SK-N-SH treated with all-trans-retinoic acid at 6 μM for 48 hours (cell line): ENCODE results near the gene DPP10.

Experiments used
- ATAC-seq: fragments of 200-7000 bp; cut with Tn5 transposase; 3 replicates; pipeline ENCODE4 v1.9.1; 2020; ENCODE audit warnings: mild to moderate bottlenecking, moderate library complexity
- ARNTL ChIP-seq: fragments of 450-650 bp; formaldehyde crosslinking; IDR thresholded peaks from 2 replicates; pipeline ENCODE4 v1.5.0; 2020; ENCODE audit warnings: low read depth, mild to moderate bottlenecking, moderate library complexity, borderline replicate concordance
- BACH2 ChIP-seq: fragments of 250-450 bp; sonication (Bioruptor Pico); IDR thresholded peaks from 2 replicates; pipeline ENCODE4 v1.9.0; 2021; ENCODE audit warnings: mild to moderate bottlenecking, borderline replicate concordance
- CSDC2 ChIP-seq: fragments of 250-450 bp; sonication (Bioruptor Pico); IDR thresholded peaks from 2 replicates; pipeline ENCODE4 v1.5.0; 2020; ENCODE audit warnings: mild to moderate bottlenecking, moderate library complexity
- ESRRG ChIP-seq: fragments of 250-450 bp; sonication (Bioruptor Pico); IDR thresholded peaks from 2 replicates; pipeline ENCODE4 v1.6.1; 2021; ENCODE audit warnings: mild to moderate bottlenecking
- GLIS3 ChIP-seq: fragments of 250-450 bp; sonication (Bioruptor Pico); IDR thresholded peaks from 2 replicates; pipeline ENCODE4 v1.5.0; 2020; ENCODE audit warnings: mild to moderate bottlenecking, moderate library complexity
- ISL1 ChIP-seq: fragments of 250-450 bp; sonication (Bioruptor Pico); IDR thresholded peaks from 2 replicates; pipeline ENCODE4 v2.1.2; 2022; ENCODE audit warnings: mild to moderate bottlenecking, moderate library complexity
- OSR1 ChIP-seq: fragments of 250-450 bp; sonication (Bioruptor Pico); IDR thresholded peaks from 2 replicates; pipeline ENCODE4 v1.8.0; 2022; ENCODE audit warnings: moderate library complexity, mild to moderate bottlenecking, inconsistent platforms
- PPARA ChIP-seq: fragments of 250-450 bp; sonication (Bioruptor Pico); IDR thresholded peaks from 2 replicates; pipeline ENCODE4 v1.5.0; 2020; ENCODE audit warnings: mild to moderate bottlenecking, borderline replicate concordance
- RARB ChIP-seq: fragments of 250-450 bp; sonication (Bioruptor Pico); IDR thresholded peaks from 2 replicates; pipeline ENCODE4 v1.8.0; 2021; ENCODE audit warnings: mild to moderate bottlenecking, moderate library complexity
- SNAI2 ChIP-seq: fragments of 250-450 bp; sonication (Bioruptor Pico); IDR thresholded peaks from 2 replicates; pipeline ENCODE4 v1.5.0; 2020; ENCODE audit warnings: mild to moderate bottlenecking, moderate library complexity
- TCF4 ChIP-seq: fragments of 250-450 bp; sonication (Bioruptor Pico); IDR thresholded peaks from 2 replicates; pipeline ENCODE4 v1.8.0; 2021; ENCODE audit warnings: mild to moderate bottlenecking, moderate library complexity, borderline replicate concordance
- TOX ChIP-seq: fragments of 250-450 bp; sonication (Bioruptor Pico); IDR thresholded peaks from 2 replicates; pipeline ENCODE4 v1.8.0; 2021; ENCODE audit warnings: mild to moderate bottlenecking, moderate library complexity, borderline replicate concordance
- ZC3H10 ChIP-seq: fragments of 250-450 bp; sonication (Bioruptor Pico); IDR thresholded peaks from 2 replicates; pipeline ENCODE4 v1.5.1; 2021; ENCODE audit warnings: mild to moderate bottlenecking, moderate library complexity
- ZFP3 ChIP-seq: fragments of 250-450 bp; sonication (Bioruptor Pico); IDR thresholded peaks from 2 replicates; pipeline ENCODE4 v1.5.0; 2020; ENCODE audit warnings: mild to moderate bottlenecking, moderate library complexity
- ZNF565 ChIP-seq: fragments of 450-650 bp; formaldehyde crosslinking; conservative IDR thresholded peaks from 2 replicates; pipeline ENCODE4 v1.5.0; 2020; ENCODE audit warnings: low read depth, mild to moderate bottlenecking, moderate library complexity
- ZNF8 ChIP-seq: fragments of 450-650 bp; formaldehyde crosslinking; IDR thresholded peaks from 2 replicates; pipeline ENCODE4 v1.5.0; 2020; ENCODE audit warnings: mild to moderate bottlenecking, moderate library complexity
- TF ChIP-seq, protein P1 (sequence below): fragments of 250-450 bp; sonication (Bioruptor Pico); IDR thresholded peaks from 2 replicates; pipeline ENCODE4 v1.8.0; 2020; ENCODE audit warnings: mild to moderate bottlenecking, moderate library complexity, borderline replicate concordance
- TF ChIP-seq, protein P2 (sequence below): fragments of 250-450 bp; sonication (Bioruptor Pico); IDR thresholded peaks from 2 replicates; pipeline ENCODE4 v1.5.1; 2020; ENCODE audit warnings: low read depth, mild to moderate bottlenecking, moderate library complexity
- TF ChIP-seq, protein P3 (sequence below): fragments of 250-450 bp; sonication (Bioruptor Pico); IDR thresholded peaks from 2 replicates; pipeline ENCODE4 v1.8.0; 2021; ENCODE audit warnings: low read depth, mild to moderate bottlenecking, moderate library complexity, borderline replicate concordance
- TF ChIP-seq, protein P4 (sequence below): fragments of 250-450 bp; sonication (Bioruptor Pico); IDR thresholded peaks from 2 replicates; pipeline ENCODE4 v1.5.1; 2021; ENCODE audit warnings: mild to moderate bottlenecking, moderate library complexity
- TF ChIP-seq, protein P5 (sequence below): fragments of 250-450 bp; sonication (Bioruptor Pico); IDR thresholded peaks from 2 replicates; pipeline ENCODE4 v1.5.0; 2020; ENCODE audit warnings: mild to moderate bottlenecking, moderate library complexity

DPP10 gene

DNA sequence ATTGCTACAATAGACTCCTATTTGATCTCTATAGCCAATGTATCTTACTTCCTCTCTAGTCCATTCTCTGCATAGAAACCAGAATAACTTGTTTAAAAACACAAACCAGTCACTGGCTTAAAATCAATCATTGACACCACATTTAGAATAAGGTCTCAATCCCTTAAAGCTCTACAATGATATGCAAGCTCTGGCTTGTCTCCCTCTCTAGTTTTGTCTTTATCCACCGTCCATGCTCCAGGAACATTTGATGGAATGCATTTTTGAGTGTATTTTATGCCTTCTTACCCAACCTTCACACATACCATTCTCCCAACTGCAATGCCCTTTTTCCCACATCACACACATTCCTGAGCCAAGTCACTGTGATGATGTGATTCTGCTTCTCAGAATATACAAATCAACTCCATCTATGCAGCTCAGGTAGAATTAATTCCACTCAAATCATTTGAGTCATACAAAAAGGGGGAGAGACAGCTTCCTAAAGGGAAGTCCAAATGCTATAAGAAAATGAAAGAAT, 1107.2 kb downstream of the DPP10 start (continued):
- TF ChIP-seq, protein P1, sequence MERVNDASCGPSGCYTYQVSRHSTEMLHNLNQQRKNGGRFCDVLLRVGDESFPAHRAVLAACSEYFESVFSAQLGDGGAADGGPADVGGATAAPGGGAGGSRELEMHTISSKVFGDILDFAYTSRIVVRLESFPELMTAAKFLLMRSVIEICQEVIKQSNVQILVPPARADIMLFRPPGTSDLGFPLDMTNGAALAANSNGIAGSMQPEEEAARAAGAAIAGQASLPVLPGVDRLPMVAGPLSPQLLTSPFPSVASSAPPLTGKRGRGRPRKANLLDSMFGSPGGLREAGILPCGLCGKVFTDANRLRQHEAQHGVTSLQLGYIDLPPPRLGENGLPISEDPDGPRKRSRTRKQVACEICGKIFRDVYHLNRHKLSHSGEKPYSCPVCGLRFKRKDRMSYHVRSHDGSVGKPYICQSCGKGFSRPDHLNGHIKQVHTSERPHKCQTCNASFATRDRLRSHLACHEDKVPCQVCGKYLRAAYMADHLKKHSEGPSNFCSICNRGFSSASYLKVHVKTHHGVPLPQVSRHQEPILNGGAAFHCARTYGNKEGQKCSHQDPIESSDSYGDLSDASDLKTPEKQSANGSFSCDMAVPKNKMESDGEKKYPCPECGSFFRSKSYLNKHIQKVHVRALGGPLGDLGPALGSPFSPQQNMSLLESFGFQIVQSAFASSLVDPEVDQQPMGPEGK (CRISPR knock-in tag), result no peak
- no peak for TF ChIP-seq SNAI2 (CRISPR knock-in tag)
- TF ChIP-seq ZFP3 (CRISPR knock-in tag), result no peak
- TF ChIP-seq, protein P2, sequence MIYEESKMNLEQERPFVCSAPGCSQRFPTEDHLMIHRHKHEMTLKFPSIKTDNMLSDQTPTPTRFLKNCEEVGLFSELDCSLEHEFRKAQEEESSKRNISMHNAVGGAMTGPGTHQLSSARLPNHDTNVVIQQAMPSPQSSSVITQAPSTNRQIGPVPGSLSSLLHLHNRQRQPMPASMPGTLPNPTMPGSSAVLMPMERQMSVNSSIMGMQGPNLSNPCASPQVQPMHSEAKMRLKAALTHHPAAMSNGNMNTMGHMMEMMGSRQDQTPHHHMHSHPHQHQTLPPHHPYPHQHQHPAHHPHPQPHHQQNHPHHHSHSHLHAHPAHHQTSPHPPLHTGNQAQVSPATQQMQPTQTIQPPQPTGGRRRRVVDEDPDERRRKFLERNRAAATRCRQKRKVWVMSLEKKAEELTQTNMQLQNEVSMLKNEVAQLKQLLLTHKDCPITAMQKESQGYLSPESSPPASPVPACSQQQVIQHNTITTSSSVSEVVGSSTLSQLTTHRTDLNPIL, result no peak
- TF ChIP-seq, all 23 proteins: peak for 0

DNA sequence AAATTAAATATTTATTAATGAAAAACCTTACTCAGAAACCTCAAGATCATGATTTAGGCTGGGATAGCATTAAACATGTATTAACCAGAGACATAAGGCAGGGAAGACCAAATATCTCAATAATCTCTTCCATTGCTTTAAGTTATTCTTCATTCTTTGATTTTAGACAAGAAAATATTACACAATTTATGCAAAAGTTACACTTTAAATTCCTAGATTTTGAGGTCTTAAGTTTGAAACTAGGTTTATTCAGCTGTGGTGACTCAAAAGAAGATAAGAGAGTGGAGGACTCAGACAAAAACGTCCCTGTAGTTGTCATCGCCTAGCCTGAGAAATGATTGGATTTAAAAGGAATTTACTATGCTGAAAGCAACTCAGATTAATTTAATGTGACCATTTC, 1110.3 kb downstream of the DPP10 start:
- no peak for ATAC-seq
- TF ChIP-seq PPARA (CRISPR knock-in tag), result no peak
- TF ChIP-seq ESRRG (CRISPR knock-in tag), result no peak
- no peak for TF ChIP-seq CSDC2 (CRISPR knock-in tag)
- TF ChIP-seq OSR1 (CRISPR knock-in tag), result no peak
- TF ChIP-seq, all 23 proteins: peak for 0

DNA sequence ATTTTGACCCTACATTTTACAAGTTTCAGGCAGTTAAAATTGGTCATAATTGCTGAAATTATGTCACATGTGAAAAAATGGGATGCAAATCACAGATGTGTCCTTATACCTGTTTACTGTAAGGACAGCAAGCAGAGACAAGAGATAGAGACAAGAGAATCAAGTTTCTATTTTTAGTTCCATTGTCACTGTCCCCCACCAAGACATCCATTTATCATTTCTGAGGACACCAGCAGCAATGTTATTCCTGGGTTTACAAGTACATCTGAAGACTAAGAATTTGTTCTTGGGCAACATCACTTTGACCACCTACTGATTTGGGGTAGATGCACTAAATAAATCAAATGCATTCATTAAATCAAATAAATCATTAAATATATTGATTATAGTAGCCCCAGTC, 1111.7 kb downstream of the DPP10 start:
- ATAC-seq, result no peak
- TF ChIP-seq ZC3H10 (CRISPR knock-in tag), result no peak

DNA sequence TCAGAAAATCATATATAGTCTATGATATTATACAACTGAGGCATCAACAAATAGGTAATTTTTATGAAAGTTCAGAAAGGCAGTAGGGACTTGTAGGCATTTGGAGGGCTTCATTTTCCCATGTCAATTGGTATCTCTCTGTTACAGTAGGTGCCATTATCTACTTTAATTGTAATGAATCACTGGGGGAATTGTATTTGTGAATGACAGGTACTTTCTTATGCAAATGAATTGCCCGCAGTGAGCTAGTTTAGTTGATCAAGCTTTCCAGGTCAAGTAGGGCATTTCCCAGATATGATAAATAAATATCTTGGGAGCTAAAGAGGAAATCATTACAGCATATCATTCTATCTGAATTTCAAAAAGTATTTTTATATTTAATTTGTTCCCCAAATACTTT, 1116.3 kb downstream of the DPP10 start:
- TF ChIP-seq BACH2 (CRISPR knock-in tag), result no peak
- TF ChIP-seq, protein P2, result no peak
- TF ChIP-seq TCF4 (CRISPR knock-in tag), result no peak
- no peak for TF ChIP-seq GLIS3
- no peak for TF ChIP-seq ZNF565 (CRISPR knock-in tag)
- TF ChIP-seq OSR1 (CRISPR knock-in tag), result no peak
- TF ChIP-seq RARB, result no peak
- TF ChIP-seq ARNTL, result no peak
- TF ChIP-seq CSDC2 (CRISPR knock-in tag), result no peak
- TF ChIP-seq ISL1 (CRISPR knock-in tag), result no peak
- TF ChIP-seq, protein P1 (CRISPR knock-in tag), result no peak
- TF ChIP-seq, protein P3, sequence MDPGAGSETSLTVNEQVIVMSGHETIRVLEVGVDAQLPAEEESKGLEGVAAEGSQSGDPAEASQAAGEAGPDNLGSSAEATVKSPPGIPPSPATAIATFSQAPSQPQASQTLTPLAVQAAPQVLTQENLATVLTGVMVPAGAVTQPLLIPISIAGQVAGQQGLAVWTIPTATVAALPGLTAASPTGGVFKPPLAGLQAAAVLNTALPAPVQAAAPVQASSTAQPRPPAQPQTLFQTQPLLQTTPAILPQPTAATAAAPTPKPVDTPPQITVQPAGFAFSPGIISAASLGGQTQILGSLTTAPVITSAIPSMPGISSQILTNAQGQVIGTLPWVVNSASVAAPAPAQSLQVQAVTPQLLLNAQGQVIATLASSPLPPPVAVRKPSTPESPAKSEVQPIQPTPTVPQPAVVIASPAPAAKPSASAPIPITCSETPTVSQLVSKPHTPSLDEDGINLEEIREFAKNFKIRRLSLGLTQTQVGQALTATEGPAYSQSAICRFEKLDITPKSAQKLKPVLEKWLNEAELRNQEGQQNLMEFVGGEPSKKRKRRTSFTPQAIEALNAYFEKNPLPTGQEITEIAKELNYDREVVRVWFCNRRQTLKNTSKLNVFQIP, result no peak
- no peak for TF ChIP-seq ZNF8 (CRISPR knock-in tag)
- TF ChIP-seq, protein P4, sequence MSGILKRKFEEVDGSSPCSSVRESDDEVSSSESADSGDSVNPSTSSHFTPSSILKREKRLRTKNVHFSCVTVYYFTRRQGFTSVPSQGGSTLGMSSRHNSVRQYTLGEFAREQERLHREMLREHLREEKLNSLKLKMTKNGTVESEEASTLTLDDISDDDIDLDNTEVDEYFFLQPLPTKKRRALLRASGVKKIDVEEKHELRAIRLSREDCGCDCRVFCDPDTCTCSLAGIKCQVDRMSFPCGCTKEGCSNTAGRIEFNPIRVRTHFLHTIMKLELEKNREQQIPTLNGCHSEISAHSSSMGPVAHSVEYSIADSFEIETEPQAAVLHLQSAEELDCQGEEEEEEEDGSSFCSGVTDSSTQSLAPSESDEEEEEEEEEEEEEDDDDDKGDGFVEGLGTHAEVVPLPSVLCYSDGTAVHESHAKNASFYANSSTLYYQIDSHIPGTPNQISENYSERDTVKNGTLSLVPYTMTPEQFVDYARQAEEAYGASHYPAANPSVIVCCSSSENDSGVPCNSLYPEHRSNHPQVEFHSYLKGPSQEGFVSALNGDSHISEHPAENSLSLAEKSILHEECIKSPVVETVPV (CRISPR knock-in tag), result no peak
- TF ChIP-seq TOX (CRISPR knock-in tag), result no peak
- no peak for TF ChIP-seq PPARA (CRISPR knock-in tag)
- TF ChIP-seq, protein P5, sequence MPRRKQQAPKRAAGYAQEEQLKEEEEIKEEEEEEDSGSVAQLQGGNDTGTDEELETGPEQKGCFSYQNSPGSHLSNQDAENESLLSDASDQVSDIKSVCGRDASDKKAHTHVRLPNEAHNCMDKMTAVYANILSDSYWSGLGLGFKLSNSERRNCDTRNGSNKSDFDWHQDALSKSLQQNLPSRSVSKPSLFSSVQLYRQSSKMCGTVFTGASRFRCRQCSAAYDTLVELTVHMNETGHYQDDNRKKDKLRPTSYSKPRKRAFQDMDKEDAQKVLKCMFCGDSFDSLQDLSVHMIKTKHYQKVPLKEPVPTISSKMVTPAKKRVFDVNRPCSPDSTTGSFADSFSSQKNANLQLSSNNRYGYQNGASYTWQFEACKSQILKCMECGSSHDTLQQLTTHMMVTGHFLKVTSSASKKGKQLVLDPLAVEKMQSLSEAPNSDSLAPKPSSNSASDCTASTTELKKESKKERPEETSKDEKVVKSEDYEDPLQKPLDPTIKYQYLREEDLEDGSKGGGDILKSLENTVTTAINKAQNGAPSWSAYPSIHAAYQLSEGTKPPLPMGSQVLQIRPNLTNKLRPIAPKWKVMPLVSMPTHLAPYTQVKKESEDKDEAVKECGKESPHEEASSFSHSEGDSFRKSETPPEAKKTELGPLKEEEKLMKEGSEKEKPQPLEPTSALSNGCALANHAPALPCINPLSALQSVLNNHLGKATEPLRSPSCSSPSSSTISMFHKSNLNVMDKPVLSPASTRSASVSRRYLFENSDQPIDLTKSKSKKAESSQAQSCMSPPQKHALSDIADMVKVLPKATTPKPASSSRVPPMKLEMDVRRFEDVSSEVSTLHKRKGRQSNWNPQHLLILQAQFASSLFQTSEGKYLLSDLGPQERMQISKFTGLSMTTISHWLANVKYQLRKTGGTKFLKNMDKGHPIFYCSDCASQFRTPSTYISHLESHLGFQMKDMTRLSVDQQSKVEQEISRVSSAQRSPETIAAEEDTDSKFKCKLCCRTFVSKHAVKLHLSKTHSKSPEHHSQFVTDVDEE, result no peak
- TF ChIP-seq SNAI2 (CRISPR knock-in tag), result no peak
- no peak for ATAC-seq
